ENCODE results near the gene F2.

The F2 gene

GRCh38 chr11:46718155-46719019 is 626 bp upstream of the F2 start:
- no peak for DNase-seq

- DNase-seq, result no peak
Observed at GRCh38 chr11:46719543-46720218, 668 bp downstream of the F2 start.

- DNase-seq, result no peak
Observed at GRCh38 chr11:46721286-46721685, 2.3 kb downstream of the F2 start.

GRCh38 chr11:46722566-46723358 is 3.7 kb downstream of the F2 start:
- DNase-seq, result no peak

- DNase-seq, result no peak
Observed at GRCh38 chr11:46723359-46723680, 4.3 kb downstream of the F2 start.

- no peak for DNase-seq
Observed at GRCh38 chr11:46724088-46724487, 5.1 kb downstream of the F2 start.

- no peak for DNase-seq
Observed at GRCh38 chr11:46725338-46726205, 6.6 kb downstream of the F2 start.

- no peak for DNase-seq
Observed at GRCh38 chr11:46726206-46726862, 7.3 kb downstream of the F2 start.

- no peak for DNase-seq
Observed at GRCh38 chr11:46727952-46728658, 9.1 kb downstream of the F2 start.

- DNase-seq, result no peak
Observed at GRCh38 chr11:46728659-46729040, 9.6 kb downstream of the F2 start.

- no peak for DNase-seq
Observed at GRCh38 chr11:46729110-46730027, 10.4 kb downstream of the F2 start.

GRCh38 chr11:46731545-46731944 is 12.5 kb downstream of the F2 start:
- no peak for DNase-seq

- DNase-seq, result no peak
Observed at GRCh38 chr11:46733234-46733633, 14.2 kb downstream of the F2 start.

GRCh38 chr11:46736146-46736545 is 17.1 kb downstream of the F2 start:
- no peak for DNase-seq

GRCh38 chr11:46736615-46737014 is 17.6 kb downstream of the F2 start:
- DNase-seq, result no peak

GRCh38 chr11:46737699-46738098 is 18.7 kb downstream of the F2 start:
- no peak for DNase-seq

- no peak for DNase-seq
Observed at GRCh38 chr11:46738887-46739286, 19.9 kb downstream of the F2 start.

GRCh38 chr11:46741600-46742484 is 22.8 kb downstream of the F2 start:
- DNase-seq, result no peak

GRCh38 chr11:46743043-46743442 is 24.0 kb downstream of the F2 start:
- DNase-seq, result no peak
